Astrocyte of the cerebellum (primary cell): ENCODE measurements around the gene KCNF1.

ENCODE experiments used
- DNase-seq: peaks from one replicate; pipeline ENCODE4 v3.0.0-alpha.2; 2011; ENCODE audit warnings: low read depth
- H3K4me3 ChIP-seq: 2 replicates; pipeline ENCODE4 v1.5.1; 2011; ENCODE audit warnings: mild to moderate bottlenecking, low read depth, low read length, moderate library complexity
- CTCF ChIP-seq: IDR thresholded peaks from 2 replicates; pipeline ENCODE4 v1.5.1; 2012; ENCODE audit warnings: low read length, low read depth, moderate library complexity, mild to moderate bottlenecking; ENCODE audit errors: missing control alignments
- in situ Hi-C: cut with HindIII; loops from 2 replicates; pipeline ENCODE4 v1.10.0; 2017; ENCODE audit warnings: low sequenced_read_pairs

Gene KCNF1

GRCh38 chr2:10879624-10880585, 31.8 kb upstream of the KCNF1 start:
- DNase-seq: no peak
- no peak for TF ChIP-seq CTCF
- H3K4me3 ChIP-seq: no peak overlapping the region
- in situ Hi-C loops: no loop called here

- in situ Hi-C loops: no loop called here
- no peak for DNase-seq
- TF ChIP-seq CTCF: no peak
- no peak overlapping the region for H3K4me3 ChIP-seq
Measured at GRCh38 chr2:10880586-10881321, 31.0 kb upstream of the KCNF1 start.

- in situ Hi-C loops: no loop called here
- no peak overlapping the region for H3K4me3 ChIP-seq
- DNase-seq: no peak
- TF ChIP-seq CTCF: no peak
Measured at GRCh38 chr2:10882568-10882967, 29.2 kb upstream of the KCNF1 start.

- DNase-seq: no peak
- no peak overlapping the region for H3K4me3 ChIP-seq
- no peak for TF ChIP-seq CTCF
- in situ Hi-C loops: no loop called here
Measured at GRCh38 chr2:10883066-10883465, 28.7 kb upstream of the KCNF1 start.

GRCh38 chr2:10883801-10884478, 27.8 kb upstream of the KCNF1 start:
- in situ Hi-C loops: no loop called here
- TF ChIP-seq CTCF: no peak

GRCh38 chr2:10884574-10884975, 27.2 kb upstream of the KCNF1 start:
- no peak overlapping the region for H3K4me3 ChIP-seq
- TF ChIP-seq CTCF: no peak
- no peak for DNase-seq
- in situ Hi-C loops: no loop called here

More at GRCh38 chr2:10883801-10884478, 27.8 kb upstream of the KCNF1 start:
- no peak overlapping the region for H3K4me3 ChIP-seq
- no peak for DNase-seq
